Measurements from ENCODE around the gene PSMD8. TPM values are rescaled to one million over a fixed set of nuclear protein-coding genes. Genes with fewer than 3 reads are reported as not detected.

Gene PSMD8
- total and polyA plus RNA-seq, 2 donors (not counting 3 experiments of a cell fraction or from before 2014, with no cell fraction given) = 203 to 543 TPM

GRCh38 chr19:38417544-38418506, 43.5 kb downstream of the PSMD8 start:
- Histone ChIP-seq H3K9me1 (replicated peaks; ENCODE audit: control insufficient read depth, extremely low read depth, insufficient read depth, low read length) (no peaks in the 10 kb centered on the region), H3K4me3 (replicated peaks in 1 of 3; ENCODE audit: insufficient read depth in 1 of 3, low read depth in 1 of 3, low read length in 3 of 3) (no peak overlapping the region), H3K4me1 (ENCODE audit: control insufficient read depth, extremely low read depth, insufficient read depth, low read length) (no peaks in the 10 kb centered on the region), H3K27ac (ENCODE audit: insufficient read depth, low read depth, low read length) (no peak overlapping the region), H3K4me2 (ENCODE audit: insufficient read depth, low read length) (no peak overlapping the region), H4K20me1 (replicated peaks; ENCODE audit: control insufficient read depth, extremely low read depth, insufficient read depth, low read length) (no peaks in the 10 kb centered on the region), H2AFZ (ENCODE audit: low read depth, low read length) (peak overlapping the region; percentile 52), H3K36me3 (ENCODE audit: control insufficient read depth in 2 of 2, extremely low read depth in 1 of 2, insufficient read depth in 2 of 2, low read length in 2 of 2) (no peaks in the 10 kb centered on the region), H3K9ac (replicated peaks; ENCODE audit: extremely low read depth, insufficient read depth, low read length) (no peak overlapping the region), H3K9me3 (replicated peaks; ENCODE audit: control insufficient read depth, insufficient read depth, low read length) (no peaks in the 10 kb centered on the region), H3K79me2 (ENCODE audit: control insufficient read depth, insufficient read depth, low read length) (no peaks in the 10 kb centered on the region), H3K27me3 (ENCODE audit: control insufficient read depth in 2 of 2, insufficient read depth in 2 of 2, low read length in 2 of 2) (no peaks in the 10 kb centered on the region)
- FAIRE-seq (no peak), DNase-seq (ENCODE audit: low read depth, low spot score) (no peak)
- ChIA-PET POLR2A (no interaction called here), CTCF (no interaction called here)
- TF ChIP-seq, protein P1, sequence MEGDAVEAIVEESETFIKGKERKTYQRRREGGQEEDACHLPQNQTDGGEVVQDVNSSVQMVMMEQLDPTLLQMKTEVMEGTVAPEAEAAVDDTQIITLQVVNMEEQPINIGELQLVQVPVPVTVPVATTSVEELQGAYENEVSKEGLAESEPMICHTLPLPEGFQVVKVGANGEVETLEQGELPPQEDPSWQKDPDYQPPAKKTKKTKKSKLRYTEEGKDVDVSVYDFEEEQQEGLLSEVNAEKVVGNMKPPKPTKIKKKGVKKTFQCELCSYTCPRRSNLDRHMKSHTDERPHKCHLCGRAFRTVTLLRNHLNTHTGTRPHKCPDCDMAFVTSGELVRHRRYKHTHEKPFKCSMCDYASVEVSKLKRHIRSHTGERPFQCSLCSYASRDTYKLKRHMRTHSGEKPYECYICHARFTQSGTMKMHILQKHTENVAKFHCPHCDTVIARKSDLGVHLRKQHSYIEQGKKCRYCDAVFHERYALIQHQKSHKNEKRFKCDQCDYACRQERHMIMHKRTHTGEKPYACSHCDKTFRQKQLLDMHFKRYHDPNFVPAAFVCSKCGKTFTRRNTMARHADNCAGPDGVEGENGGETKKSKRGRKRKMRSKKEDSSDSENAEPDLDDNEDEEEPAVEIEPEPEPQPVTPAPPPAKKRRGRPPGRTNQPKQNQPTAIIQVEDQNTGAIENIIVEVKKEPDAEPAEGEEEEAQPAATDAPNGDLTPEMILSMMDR (IDR thresholded peaks at IDR 0.05; ENCODE audit: extremely low read depth in 1 of 2, insufficient read depth in 1 of 2, low read depth in 1 of 2, low read length in 2 of 2) = no peak
- TF ChIP-seq EZH2 (IDR thresholded peaks at IDR 0.05; ENCODE audit: borderline replicate concordance, low read depth, low read length, severe bottlenecking) = no peak
- TF ChIP-seq JUN (IDR thresholded peaks at IDR 0.05; ENCODE audit: borderline replicate concordance, insufficient read depth, insufficient read length, low read depth) = no peak
- TF ChIP-seq, protein P2, sequence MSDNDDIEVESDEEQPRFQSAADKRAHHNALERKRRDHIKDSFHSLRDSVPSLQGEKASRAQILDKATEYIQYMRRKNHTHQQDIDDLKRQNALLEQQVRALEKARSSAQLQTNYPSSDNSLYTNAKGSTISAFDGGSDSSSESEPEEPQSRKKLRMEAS (IDR thresholded peaks at IDR 0.05; ENCODE audit: insufficient read depth, insufficient read length) = no peak
- no peak for TF ChIP-seq POLR2AphosphoS5 (IDR thresholded peaks at IDR 0.05; ENCODE audit: insufficient read depth, low read depth, low read length)
- TF ChIP-seq FOS (IDR thresholded peaks at IDR 0.05; ENCODE audit: borderline replicate concordance, insufficient read depth, low read length) = no peak
- no peak for TF ChIP-seq GATA2 (IDR thresholded peaks at IDR 0.05; ENCODE audit: insufficient read depth, insufficient read length, low read depth, low read length)
- no peak for TF ChIP-seq MYC (IDR thresholded peaks at IDR 0.05; ENCODE audit: low read depth, low read length)
- TF ChIP-seq POLR2A (IDR thresholded peaks at IDR 0.05; ENCODE audit: low read depth, low read length) = no peak
- intact Hi-C loops (cut with micrococcal nuclease) (no loop called here), dilution Hi-C loops (cut with MboI; ENCODE audit: extremely low pct_ligation_motif_present, low sequenced_read_pairs) (no loop called here)
- BruUV-seq (replicated peaks) = no TSS peak
